ENCODE results near the gene DLG2.

DNA sequence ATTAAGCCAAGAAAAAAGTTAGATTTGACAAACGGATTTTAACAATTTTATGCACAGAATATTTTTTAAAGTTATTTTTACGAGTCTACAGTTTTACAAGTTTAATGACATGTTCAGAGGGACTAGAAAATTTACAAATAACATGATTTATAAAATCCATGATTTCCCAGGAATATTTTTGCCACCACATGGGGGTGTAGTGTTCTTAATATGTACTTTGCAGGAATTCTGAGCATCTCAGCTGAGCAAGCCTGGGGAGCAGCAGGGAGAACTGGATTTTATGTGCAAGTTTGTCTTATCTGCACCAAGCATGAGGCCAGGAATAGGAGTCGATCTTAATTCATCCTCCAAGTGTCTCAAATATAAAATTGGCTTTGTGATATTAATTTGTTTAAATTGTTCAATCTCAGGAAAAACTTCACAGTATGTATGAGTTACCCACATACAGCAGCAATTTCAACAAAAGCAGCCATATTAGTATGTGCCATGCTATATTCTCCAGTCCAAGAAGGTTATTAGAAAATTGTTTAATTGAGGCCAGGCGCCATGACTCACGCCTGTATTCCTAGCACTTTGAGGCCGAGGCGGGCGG is 826.3 kb downstream of the DLG2 start:
- no peak for TF ChIP-seq POLR2A (IDR thresholded peaks at IDR 0.05)
- TF ChIP-seq, protein P1, sequence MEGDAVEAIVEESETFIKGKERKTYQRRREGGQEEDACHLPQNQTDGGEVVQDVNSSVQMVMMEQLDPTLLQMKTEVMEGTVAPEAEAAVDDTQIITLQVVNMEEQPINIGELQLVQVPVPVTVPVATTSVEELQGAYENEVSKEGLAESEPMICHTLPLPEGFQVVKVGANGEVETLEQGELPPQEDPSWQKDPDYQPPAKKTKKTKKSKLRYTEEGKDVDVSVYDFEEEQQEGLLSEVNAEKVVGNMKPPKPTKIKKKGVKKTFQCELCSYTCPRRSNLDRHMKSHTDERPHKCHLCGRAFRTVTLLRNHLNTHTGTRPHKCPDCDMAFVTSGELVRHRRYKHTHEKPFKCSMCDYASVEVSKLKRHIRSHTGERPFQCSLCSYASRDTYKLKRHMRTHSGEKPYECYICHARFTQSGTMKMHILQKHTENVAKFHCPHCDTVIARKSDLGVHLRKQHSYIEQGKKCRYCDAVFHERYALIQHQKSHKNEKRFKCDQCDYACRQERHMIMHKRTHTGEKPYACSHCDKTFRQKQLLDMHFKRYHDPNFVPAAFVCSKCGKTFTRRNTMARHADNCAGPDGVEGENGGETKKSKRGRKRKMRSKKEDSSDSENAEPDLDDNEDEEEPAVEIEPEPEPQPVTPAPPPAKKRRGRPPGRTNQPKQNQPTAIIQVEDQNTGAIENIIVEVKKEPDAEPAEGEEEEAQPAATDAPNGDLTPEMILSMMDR (IDR thresholded peaks at IDR 0.05), result peak in 1 of 6 experiments; percentile 4
